ENCODE data around the gene SEC14L3. TPM values are rescaled to one million over a fixed set of nuclear protein-coding genes. Genes with fewer than 3 reads are reported as not detected.
A peak's percentile ranks its signal among the peaks of the same experiment; 100 is the strongest.

Gene SEC14L3
- total RNA-seq, 1 donor from 2014 or later = 1.8 TPM

GRCh38 chr22:30486661-30487115, 14.9 kb upstream of the SEC14L3 start:
- H3K4me1 ChIP-seq = no peaks in the 10 kb centered on the region
- H3K9me3 ChIP-seq = no peaks in the 10 kb centered on the region
- no peak for TF ChIP-seq CTCF (IDR thresholded peaks at IDR 0.05)
- intact Hi-C loops (cut with DNase I) = no loop called here
- ATAC-seq (peak; percentile 35 to 71), DNase-seq (peak; percentile 42)
- no peak overlapping the region for H3K27ac ChIP-seq
- H3K4me3 ChIP-seq = no peak overlapping the region
- H3K27me3 ChIP-seq (ENCODE audit: low read depth) = peaks cover 5% of the 10 kb centered on the region
- H3K36me3 ChIP-seq = no peaks in the 10 kb centered on the region

GRCh38 chr22:30486118-30486517, 14.3 kb upstream of the SEC14L3 start:
- intact Hi-C loops (cut with DNase I) = no loop called here

GRCh38 chr22:30485362-30485988, 13.7 kb upstream of the SEC14L3 start:
- intact Hi-C loops (cut with DNase I) = no loop called here
- peak; percentile 98 for TF ChIP-seq CTCF (IDR thresholded peaks at IDR 0.05)
- Histone ChIP-seq H3K27me3 (ENCODE audit: low read depth) (no peaks in the 10 kb centered on the region), H3K36me3 (no peaks in the 10 kb centered on the region), H3K4me1 (no peaks in the 10 kb centered on the region), H3K4me3 (no peak overlapping the region), H3K27ac (no peak overlapping the region), H3K9me3 (no peaks in the 10 kb centered on the region)
- ATAC-seq = peak; percentile 94 to 95
- DNase-seq = peak; percentile 79

More at GRCh38 chr22:30486118-30486517, 14.3 kb upstream of the SEC14L3 start:
- Histone ChIP-seq H3K36me3 (no peaks in the 10 kb centered on the region), H3K4me1 (no peaks in the 10 kb centered on the region), H3K9me3 (no peaks in the 10 kb centered on the region), H3K27ac (no peak overlapping the region), H3K27me3 (ENCODE audit: low read depth) (peaks cover 2% of the 10 kb centered on the region), H3K4me3 (no peak overlapping the region)
- ATAC-seq (peak in 1 of 2 donors; percentile 3), DNase-seq (peak; percentile 38)
- TF ChIP-seq CTCF (IDR thresholded peaks at IDR 0.05) = no peak

DNA sequence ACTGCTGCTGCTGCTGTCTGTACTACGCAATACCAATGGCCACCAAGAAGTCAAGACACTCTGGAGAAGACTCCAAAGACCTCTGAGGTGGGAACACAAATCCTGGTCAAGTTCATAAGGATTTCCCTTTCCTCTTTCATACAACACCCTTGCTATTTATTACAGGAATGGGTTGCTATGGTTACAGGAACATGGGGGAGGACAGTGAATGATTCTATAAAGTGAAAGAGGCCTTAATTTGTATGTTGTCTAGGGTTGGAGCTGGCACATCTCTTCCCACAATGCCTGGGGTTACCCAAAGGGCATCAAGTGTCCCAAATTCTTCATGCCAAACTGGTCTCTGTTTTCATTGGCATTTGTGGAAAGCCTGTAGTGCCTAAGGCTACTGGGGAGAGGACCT, 11.4 kb upstream of the SEC14L3 start:
- Histone ChIP-seq H3K27ac (no peak overlapping the region), H3K4me3 (no peak overlapping the region), H3K27me3 (ENCODE audit: low read depth) (no peaks in the 10 kb centered on the region), H3K4me1 (no peaks in the 10 kb centered on the region), H3K9me3 (no peaks in the 10 kb centered on the region), H3K36me3 (no peaks in the 10 kb centered on the region)
- DNase-seq (no peak), ATAC-seq (no peak)
- intact Hi-C loops (cut with DNase I) = no loop called here
- no peak for TF ChIP-seq CTCF (IDR thresholded peaks at IDR 0.05)

GRCh38 chr22:30481711-30482110, 9.9 kb upstream of the SEC14L3 start:
- H3K27ac ChIP-seq = no peak overlapping the region
- H3K4me1 ChIP-seq = no peaks in the 10 kb centered on the region
- H3K36me3 ChIP-seq = no peaks in the 10 kb centered on the region
- H3K9me3 ChIP-seq = no peaks in the 10 kb centered on the region
- TF ChIP-seq CTCF (IDR thresholded peaks at IDR 0.05) = no peak
- H3K4me3 ChIP-seq = no peak overlapping the region
- intact Hi-C loops (cut with DNase I) = no loop called here
- H3K27me3 ChIP-seq (ENCODE audit: low read depth) = no peaks in the 10 kb centered on the region
- DNase-seq (no peak), ATAC-seq (no peak)
